HepG2 (cell line): ENCODE results near the gene AP3B2. TPM values are rescaled to one million over a fixed set of nuclear protein-coding genes. Genes with fewer than 3 reads are reported as not detected.

Experiments
- CHD2 ChIP-seq: IDR thresholded peaks from 2 replicates; pipeline ENCODE4 v1.6.1; 2011; ENCODE audit warnings: low read depth, low read length, improper control_type of control experiment
- GLI4 ChIP-seq: sonication (generic); formaldehyde crosslinking; IDR thresholded peaks from 2 replicates; pipeline ENCODE4 v1.5.1; 2020; ENCODE audit warnings: missing genetic modification reagents, mild to moderate bottlenecking, moderate library complexity, borderline replicate concordance
- GPN1 ChIP-seq: sonication (generic); formaldehyde crosslinking; IDR thresholded peaks from 2 replicates; pipeline ENCODE4 v1.5.1; 2020; ENCODE audit warnings: missing genetic modification reagents, borderline replicate concordance
- HOXA5 ChIP-seq: sonication (generic); formaldehyde crosslinking; IDR thresholded peaks from 2 replicates; pipeline ENCODE4 v1.4.0; 2020; ENCODE audit warnings: missing genetic modification reagents
- MLLT10 ChIP-seq: sonication (generic); formaldehyde crosslinking; IDR thresholded peaks from 2 replicates; pipeline ENCODE4 v1.4.0; 2020; ENCODE audit warnings: missing genetic modification reagents
- PCBP2 ChIP-seq: fragments of 200-400 bp; formaldehyde crosslinking; optimal IDR thresholded peaks from 2 replicates; pipeline ENCODE3; 2018; ENCODE audit warnings: low read length, low read depth; ENCODE audit not compliant: poor library complexity, severe bottlenecking
- PRMT3 ChIP-seq: sonication (generic); formaldehyde crosslinking; IDR thresholded peaks from 2 replicates; pipeline ENCODE4 v1.8.1; 2022; ENCODE audit warnings: low read depth, mild to moderate bottlenecking, moderate library complexity, missing genetic modification reagents, borderline replicate concordance
- TOE1 ChIP-seq: sonication (generic); formaldehyde crosslinking; IDR thresholded peaks from 2 replicates; pipeline ENCODE4 v1.4.0; 2020; ENCODE audit warnings: mild to moderate bottlenecking, missing genetic modification reagents
- ZNF101 ChIP-seq: sonication (generic); formaldehyde crosslinking; IDR thresholded peaks from 2 replicates; pipeline ENCODE4 v1.4.0; 2020; ENCODE audit warnings: mild to moderate bottlenecking, low read depth, missing genetic modification reagents, borderline replicate concordance
- ZNF598 ChIP-seq: sonication (generic); formaldehyde crosslinking; IDR thresholded peaks from 2 replicates; pipeline ENCODE4 v1.5.1; 2020; ENCODE audit warnings: mild to moderate bottlenecking, missing genetic modification reagents, borderline replicate concordance
- ZNF614 ChIP-seq: IDR thresholded peaks from 2 replicates; pipeline ENCODE4 v1.6.1; 2018; ENCODE audit warnings: missing biosample characterization, missing genetic modification reagents, inconsistent platforms, borderline replicate concordance
- ZNF772 ChIP-seq: sonication (generic); formaldehyde crosslinking; IDR thresholded peaks from 2 replicates; pipeline ENCODE4 v1.5.0; 2020; ENCODE audit warnings: mild to moderate bottlenecking, missing genetic modification reagents
- polyA plus RNA-seq, 8 experiments: library from polyadenylated mRNA; depleted of rRNA in 3 of 8; stranded (reverse) in 7 of 8; unstranded in 1 of 8; fragments of >200 nt; fragmentation: Illumina TruSeq in 4 of 8; extraction: Trizol in 4 of 8; gene quantifications; 2 replicates each; pipeline versions ENCODE4 v1.2.1 to v1.2.3, GENCODE V29; 2011 to 2016; ENCODE audit warnings: low read depth in 4 of 8, missing spikeins in 1 of 8, mixed read lengths in 1 of 8; ENCODE audit not compliant: insufficient read depth in 1 of 8
- total RNA-seq, 5 experiments: library from RNA; depleted of rRNA; stranded (reverse); fragments of >200 nt; fragmentation: Illumina TruSeq; extraction: Trizol; gene quantifications; 2 replicates each; pipeline ENCODE4 v1.2.3, GENCODE V29; 2016; ENCODE audit warnings: low read depth in 1 of 5
- TF ChIP-seq, protein P1 (sequence below), 2 experiments: sonication (generic) in 1 of 2; formaldehyde crosslinking in 1 of 2; IDR thresholded peaks; 2 replicates each; pipeline versions ENCODE4 v1.6.1 to v1.9.0; 2014 to 2022; ENCODE audit warnings: antibody characterized with exemption in 1 of 2, borderline replicate concordance in 1 of 2, inconsistent platforms in 1 of 2, low read depth in 1 of 2, missing genetic modification reagents in 1 of 2
- TF ChIP-seq, protein P2 (sequence below): sonication (generic); formaldehyde crosslinking; IDR thresholded peaks from 2 replicates; pipeline ENCODE4 v1.4.0; 2020; ENCODE audit warnings: mild to moderate bottlenecking, low read depth, missing genetic modification reagents
- TF ChIP-seq, protein P3 (sequence below): sonication (generic); formaldehyde crosslinking; IDR thresholded peaks from 2 replicates; pipeline ENCODE4 v1.4.0; 2020; ENCODE audit warnings: missing genetic modification reagents

AP3B2 gene
- total and polyA plus RNA-seq, 2 of the 13 experiments (the other 11 are each of a cell fraction or from before 2014, with no cell fraction given) = not detected

DNA sequence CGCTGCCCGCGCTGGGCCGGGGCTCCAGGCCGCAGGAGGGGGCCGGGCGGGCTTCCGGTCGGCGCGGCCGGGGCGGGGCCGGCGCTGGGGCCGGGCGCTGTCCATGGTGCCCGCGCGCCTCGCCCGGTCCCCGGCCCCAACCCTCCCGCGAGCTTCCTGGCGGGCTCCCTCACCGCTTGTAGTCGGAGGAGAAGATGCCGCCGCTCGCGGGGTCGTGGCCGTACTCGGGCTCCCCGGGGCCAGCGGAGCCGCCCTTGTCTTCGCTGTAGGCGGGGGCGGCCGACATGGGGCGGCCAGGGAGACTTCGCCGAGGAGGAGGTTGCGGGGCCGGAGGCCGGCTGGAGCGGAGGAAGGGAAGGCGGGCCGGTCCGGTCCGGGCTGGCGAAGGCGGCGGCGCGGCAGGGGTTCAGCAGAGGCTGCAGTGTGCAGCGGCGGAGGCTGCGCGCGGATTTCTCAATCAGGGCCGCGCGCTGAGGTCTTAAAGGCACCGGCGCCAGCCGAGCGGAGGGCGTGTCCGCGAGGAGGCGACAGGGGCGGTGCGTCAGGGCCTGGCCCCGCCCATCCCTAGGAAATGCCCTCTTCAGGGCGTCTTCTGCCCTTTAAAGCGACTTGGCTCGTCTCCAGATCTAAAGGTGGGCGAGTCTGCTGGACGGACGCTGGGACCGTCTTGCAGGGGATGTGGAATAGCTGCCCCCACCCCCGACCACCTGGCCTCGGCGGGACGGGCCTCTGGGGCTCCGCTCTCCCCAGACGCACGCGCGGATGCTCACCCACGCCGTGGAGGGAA is at the start of gene AP3B2 (continued):
- TF ChIP-seq, protein P1, sequence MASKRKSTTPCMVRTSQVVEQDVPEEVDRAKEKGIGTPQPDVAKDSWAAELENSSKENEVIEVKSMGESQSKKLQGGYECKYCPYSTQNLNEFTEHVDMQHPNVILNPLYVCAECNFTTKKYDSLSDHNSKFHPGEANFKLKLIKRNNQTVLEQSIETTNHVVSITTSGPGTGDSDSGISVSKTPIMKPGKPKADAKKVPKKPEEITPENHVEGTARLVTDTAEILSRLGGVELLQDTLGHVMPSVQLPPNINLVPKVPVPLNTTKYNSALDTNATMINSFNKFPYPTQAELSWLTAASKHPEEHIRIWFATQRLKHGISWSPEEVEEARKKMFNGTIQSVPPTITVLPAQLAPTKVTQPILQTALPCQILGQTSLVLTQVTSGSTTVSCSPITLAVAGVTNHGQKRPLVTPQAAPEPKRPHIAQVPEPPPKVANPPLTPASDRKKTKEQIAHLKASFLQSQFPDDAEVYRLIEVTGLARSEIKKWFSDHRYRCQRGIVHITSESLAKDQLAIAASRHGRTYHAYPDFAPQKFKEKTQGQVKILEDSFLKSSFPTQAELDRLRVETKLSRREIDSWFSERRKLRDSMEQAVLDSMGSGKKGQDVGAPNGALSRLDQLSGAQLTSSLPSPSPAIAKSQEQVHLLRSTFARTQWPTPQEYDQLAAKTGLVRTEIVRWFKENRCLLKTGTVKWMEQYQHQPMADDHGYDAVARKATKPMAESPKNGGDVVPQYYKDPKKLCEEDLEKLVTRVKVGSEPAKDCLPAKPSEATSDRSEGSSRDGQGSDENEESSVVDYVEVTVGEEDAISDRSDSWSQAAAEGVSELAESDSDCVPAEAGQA (IDR thresholded peaks at IDR 0.05; ENCODE audit: low read depth) = no peak
- TF ChIP-seq, protein P1 (CRISPR knock-in tag; IDR thresholded peaks at IDR 0.05; ENCODE audit: borderline replicate concordance) = 0 out of 2 replicates have a peak, but pooled peaks have one; percentile 54
- no peak for TF ChIP-seq ZNF614
- TF ChIP-seq GLI4 (CRISPR knock-in tag) = no peak
- no peak for TF ChIP-seq PCBP2
- TF ChIP-seq HOXA5 = peak; percentile 64; the same call in 1 of the 2 replicates
- TF ChIP-seq ZNF101 (CRISPR knock-in tag) = no peak
- TF ChIP-seq, protein P2, sequence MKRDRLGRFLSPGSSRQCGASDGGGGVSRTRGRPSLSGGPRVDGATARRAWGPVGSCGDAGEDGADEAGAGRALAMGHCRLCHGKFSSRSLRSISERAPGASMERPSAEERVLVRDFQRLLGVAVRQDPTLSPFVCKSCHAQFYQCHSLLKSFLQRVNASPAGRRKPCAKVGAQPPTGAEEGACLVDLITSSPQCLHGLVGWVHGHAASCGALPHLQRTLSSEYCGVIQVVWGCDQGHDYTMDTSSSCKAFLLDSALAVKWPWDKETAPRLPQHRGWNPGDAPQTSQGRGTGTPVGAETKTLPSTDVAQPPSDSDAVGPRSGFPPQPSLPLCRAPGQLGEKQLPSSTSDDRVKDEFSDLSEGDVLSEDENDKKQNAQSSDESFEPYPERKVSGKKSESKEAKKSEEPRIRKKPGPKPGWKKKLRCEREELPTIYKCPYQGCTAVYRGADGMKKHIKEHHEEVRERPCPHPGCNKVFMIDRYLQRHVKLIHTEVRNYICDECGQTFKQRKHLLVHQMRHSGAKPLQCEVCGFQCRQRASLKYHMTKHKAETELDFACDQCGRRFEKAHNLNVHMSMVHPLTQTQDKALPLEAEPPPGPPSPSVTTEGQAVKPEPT (CRISPR knock-in tag) = 0 out of 2 replicates have a peak, but pooled peaks have one; percentile 51
- no peak for TF ChIP-seq ZNF598 (CRISPR knock-in tag)
- 0 out of 2 replicates have a peak, but pooled peaks have one; percentile 40 for TF ChIP-seq TOE1 (CRISPR knock-in tag)
- TF ChIP-seq, protein P3, sequence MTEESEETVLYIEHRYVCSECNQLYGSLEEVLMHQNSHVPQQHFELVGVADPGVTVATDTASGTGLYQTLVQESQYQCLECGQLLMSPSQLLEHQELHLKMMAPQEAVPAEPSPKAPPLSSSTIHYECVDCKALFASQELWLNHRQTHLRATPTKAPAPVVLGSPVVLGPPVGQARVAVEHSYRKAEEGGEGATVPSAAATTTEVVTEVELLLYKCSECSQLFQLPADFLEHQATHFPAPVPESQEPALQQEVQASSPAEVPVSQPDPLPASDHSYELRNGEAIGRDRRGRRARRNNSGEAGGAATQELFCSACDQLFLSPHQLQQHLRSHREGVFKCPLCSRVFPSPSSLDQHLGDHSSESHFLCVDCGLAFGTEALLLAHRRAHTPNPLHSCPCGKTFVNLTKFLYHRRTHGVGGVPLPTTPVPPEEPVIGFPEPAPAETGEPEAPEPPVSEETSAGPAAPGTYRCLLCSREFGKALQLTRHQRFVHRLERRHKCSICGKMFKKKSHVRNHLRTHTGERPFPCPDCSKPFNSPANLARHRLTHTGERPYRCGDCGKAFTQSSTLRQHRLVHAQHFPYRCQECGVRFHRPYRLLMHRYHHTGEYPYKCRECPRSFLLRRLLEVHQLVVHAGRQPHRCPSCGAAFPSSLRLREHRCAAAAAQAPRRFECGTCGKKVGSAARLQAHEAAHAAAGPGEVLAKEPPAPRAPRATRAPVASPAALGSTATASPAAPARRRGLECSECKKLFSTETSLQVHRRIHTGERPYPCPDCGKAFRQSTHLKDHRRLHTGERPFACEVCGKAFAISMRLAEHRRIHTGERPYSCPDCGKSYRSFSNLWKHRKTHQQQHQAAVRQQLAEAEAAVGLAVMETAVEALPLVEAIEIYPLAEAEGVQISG (CRISPR knock-in tag) = peak; percentile 77
- TF ChIP-seq CHD2 = no peak
- peak; percentile 39; the same call in 1 of the 2 replicates for TF ChIP-seq ZNF772 (CRISPR knock-in tag)
- no peak for TF ChIP-seq GPN1 (CRISPR knock-in tag)
- TF ChIP-seq MLLT10 (CRISPR knock-in tag) = no peak
- TF ChIP-seq PRMT3 (CRISPR knock-in tag) = peak; percentile 49; the same call in 1 of the 2 replicates
